Smooth muscle cell (in vitro differentiated cells): ENCODE results near the gene VWA5B1. TPM values are rescaled to one million over a fixed set of nuclear protein-coding genes. Genes with fewer than 3 reads are reported as not detected.

ENCODE experiments used
- DNase-seq: peaks from one replicate; lab custom pipeline; 2025; ENCODE audit not compliant: unreplicated experiment; lab: John Stamatoyannopoulos, UW
- H2AFZ ChIP-seq: fragments of 200-600 bp; sonication (generic); 2 replicates; pipeline ENCODE4 v1.6.0; 2016; ENCODE audit warnings: antibody characterized with exemption, low read depth, mild to moderate bottlenecking
- H3F3A ChIP-seq: fragments of 200-600 bp; sonication (generic); 2 replicates; pipeline ENCODE4 v1.6.0; 2017; ENCODE audit warnings: antibody characterized with exemption, low read depth
- H3K27ac ChIP-seq: fragments of 200-600 bp; sonication (generic); 2 replicates; pipeline ENCODE4 v1.5.1; 2016; ENCODE audit warnings: low read depth, mild to moderate bottlenecking
- H3K27me3 ChIP-seq: fragments of 200-600 bp; sonication (generic); 2 replicates; pipeline ENCODE4 v1.6.1; 2016; ENCODE audit warnings: low read depth, mild to moderate bottlenecking
- H3K36me3 ChIP-seq: fragments of 200-600 bp; sonication (generic); 2 replicates; pipeline ENCODE4 v1.5.1; 2016; ENCODE audit warnings: low read depth
- H3K4me1 ChIP-seq: fragments of 200-600 bp; sonication (generic); 2 replicates; pipeline ENCODE4 v1.5.1; 2016; ENCODE audit warnings: low read depth
- H3K4me2 ChIP-seq: fragments of 200-600 bp; sonication (generic); 2 replicates; pipeline ENCODE4 v1.6.0; 2016; ENCODE audit warnings: mild to moderate bottlenecking
- H3K4me3 ChIP-seq: fragments of 200-600 bp; sonication (generic); 2 replicates; pipeline ENCODE4 v1.5.1; 2016; ENCODE audit warnings: mild to moderate bottlenecking
- H3K79me2 ChIP-seq: fragments of 200-600 bp; sonication (generic); 2 replicates; pipeline ENCODE4 v1.6.0; 2016; ENCODE audit warnings: low read depth, mild to moderate bottlenecking
- H3K9ac ChIP-seq: fragments of 200-600 bp; sonication (generic); 2 replicates; pipeline ENCODE4 v1.6.0; 2016; ENCODE audit warnings: low read depth
- H3K9me3 ChIP-seq: fragments of 200-600 bp; sonication (generic); replicated peaks from 2 replicates; pipeline ENCODE4 v1.5.1; 2016; ENCODE audit warnings: low read depth
- H4K20me1 ChIP-seq: fragments of 200-600 bp; sonication (generic); 2 replicates; pipeline ENCODE4 v1.6.0; 2016; ENCODE audit warnings: low read depth
- CTCF ChIP-seq: fragments of 200-600 bp; sonication (generic); IDR thresholded peaks from 2 replicates; pipeline ENCODE4 v1.5.1; 2017; ENCODE audit warnings: borderline replicate concordance, mild to moderate bottlenecking, antibody characterized with exemption; ENCODE audit not compliant: insufficient read depth, poor library complexity, severe bottlenecking
- WGBS: methylation state at CpG from one replicate; pipeline ENCODE4 v1.1.7; 2016; ENCODE audit warnings: low lambda C conversion rate; 5-methylcytosine and 5-hydroxymethylcytosine counted together
- polyA plus RNA-seq: library from polyadenylated mRNA; unstranded; fragments of >200 nt; fragmentation: Nextera tagmentation; extraction: Ambion mirVana; gene quantifications from 2 replicates; pipeline ENCODE4 v1.2.1, GENCODE V29; 2016
- total RNA-seq: library from RNA; depleted of rRNA; stranded (reverse); fragments of >200 nt; gene quantifications from 2 replicates; pipeline ENCODE4 v1.2.3, GENCODE V29; 2014

Gene VWA5B1
- total and polyA plus RNA-seq, 2 experiments from 2014 or later: not detected

GRCh38 chr1:20308569-20308968 is 17.9 kb downstream of the VWA5B1 start:
- Histone ChIP-seq H3K27me3 (peaks cover 7% of the 10 kb centered on the region), H3K9me3 (no peaks in the 10 kb centered on the region), H3K4me2 (no peak overlapping the region), H3K36me3 (no peaks in the 10 kb centered on the region), H2AFZ (no peak overlapping the region), H3K27ac (no peak overlapping the region), H3K4me3 (no peak overlapping the region), H3K4me1 (no peaks in the 10 kb centered on the region), H3F3A (no peaks in the 10 kb centered on the region), H4K20me1 (no peaks in the 10 kb centered on the region), H3K9ac (no peak overlapping the region), H3K79me2 (no peaks in the 10 kb centered on the region)
- no peak for DNase-seq
- 63% methylated on average over 5 of the region's 5 CpGs for WGBS
- TF ChIP-seq CTCF: no peak

- H2AFZ ChIP-seq: no peak overlapping the region
- H3K27ac ChIP-seq: no peak overlapping the region
- no peaks in the 10 kb centered on the region for H3K79me2 ChIP-seq
- no peak for DNase-seq
- no peaks in the 10 kb centered on the region for H3K27me3 ChIP-seq
- no peaks in the 10 kb centered on the region for H3K4me1 ChIP-seq
- H3K36me3 ChIP-seq: no peaks in the 10 kb centered on the region
- TF ChIP-seq CTCF: no peak
- H3K9me3 ChIP-seq: no peaks in the 10 kb centered on the region
- H3K9ac ChIP-seq: no peak overlapping the region
- H3K4me2 ChIP-seq: no peak overlapping the region
- no peaks in the 10 kb centered on the region for H4K20me1 ChIP-seq
- 82% methylated on average over 5 of the region's 5 CpGs for WGBS
- no peak overlapping the region for H3K4me3 ChIP-seq
- no peaks in the 10 kb centered on the region for H3F3A ChIP-seq
Measured at GRCh38 chr1:20311289-20311688, 20.6 kb downstream of the VWA5B1 start.

GRCh38 chr1:20312310-20312709 is 21.6 kb downstream of the VWA5B1 start:
- DNase-seq: no peak
- no peak overlapping the region for H3K4me3 ChIP-seq
- H3K4me1 ChIP-seq: no peaks in the 10 kb centered on the region
- no peaks in the 10 kb centered on the region for H3K9me3 ChIP-seq
- H3K36me3 ChIP-seq: no peaks in the 10 kb centered on the region
- no peaks in the 10 kb centered on the region for H3F3A ChIP-seq
- 95% methylated on average over 3 of the region's 3 CpGs for WGBS
- H2AFZ ChIP-seq: no peak overlapping the region
- no peak for TF ChIP-seq CTCF
- no peak overlapping the region for H3K27ac ChIP-seq
- no peaks in the 10 kb centered on the region for H4K20me1 ChIP-seq
- H3K27me3 ChIP-seq: no peaks in the 10 kb centered on the region
- H3K4me2 ChIP-seq: no peak overlapping the region
- H3K79me2 ChIP-seq: no peaks in the 10 kb centered on the region
- no peak overlapping the region for H3K9ac ChIP-seq

GRCh38 chr1:20312818-20313217 is 22.1 kb downstream of the VWA5B1 start:
- Histone ChIP-seq H4K20me1 (no peaks in the 10 kb centered on the region), H3K27ac (no peak overlapping the region), H3K9me3 (no peaks in the 10 kb centered on the region), H3K4me1 (no peaks in the 10 kb centered on the region), H3K79me2 (no peaks in the 10 kb centered on the region), H3K36me3 (no peaks in the 10 kb centered on the region), H3F3A (no peaks in the 10 kb centered on the region), H3K27me3 (no peaks in the 10 kb centered on the region), H3K4me3 (no peak overlapping the region), H3K4me2 (no peak overlapping the region), H2AFZ (no peak overlapping the region), H3K9ac (no peak overlapping the region)
- no peak for DNase-seq
- WGBS: 97% methylated on average over 12 of the region's 12 CpGs
- no peak for TF ChIP-seq CTCF
